Dermis blood vessel endothelial cell (primary cell): Measurements from ENCODE around the gene CXorf38. TPM values are rescaled to one million over a fixed set of nuclear protein-coding genes. Genes with fewer than 3 reads are reported as not detected.
"Not testable (repeated sequence)": the region's sequence is repeated elsewhere in the genome, so short reads cannot be mapped to it uniquely, and the experiment has no call there.

Experiments
- DNase-seq: peaks from one replicate; pipeline ENCODE4 v3.0.0; 2010
- total RNA-seq: library from RNA; depleted of rRNA; stranded (reverse); fragments of >200 nt; gene quantifications from 2 replicates; pipeline ENCODE4 v1.2.3, GENCODE V29; 2014

CXorf38 gene
- total RNA-seq, 1 donor from 2014 or later, result 16.5 TPM

- no peak for DNase-seq
Measured at GRCh38 chrX:40625294-40625693, 22.1 kb downstream of the CXorf38 start.

GRCh38 chrX:40623665-40624064, 23.7 kb downstream of the CXorf38 start:
- DNase-seq, result no peak

- no peak for DNase-seq
Measured at GRCh38 chrX:40623139-40623536, 24.2 kb downstream of the CXorf38 start, which contains the start of gene MPC1L. Gene MPC1L, plus strand, starts transcription at chrX:40623428. Its CDS starts 138 bp downstream, at chrX:40623566.

GRCh38 chrX:40622479-40623138, 24.8 kb downstream of the CXorf38 start:
- no peak for DNase-seq

- DNase-seq, result no peak
Measured at GRCh38 chrX:40617566-40617965, 29.8 kb downstream of the CXorf38 start.

GRCh38 chrX:40615976-40616375, 31.4 kb downstream of the CXorf38 start:
- DNase-seq, result no peak

- no peak for DNase-seq
Measured at GRCh38 chrX:40612511-40612910, 34.9 kb downstream of the CXorf38 start.

- DNase-seq, result no peak
Measured at GRCh38 chrX:40607381-40607780, 40.0 kb downstream of the CXorf38 start.

GRCh38 chrX:40603446-40603845, 43.9 kb downstream of the CXorf38 start:
- no peak for DNase-seq

GRCh38 chrX:40589616-40590321, 57.6 kb downstream of the CXorf38 start:
- DNase-seq, result not testable (repeated sequence)

- DNase-seq, result not testable (repeated sequence)
Measured at GRCh38 chrX:40587623-40588022, 59.7 kb downstream of the CXorf38 start.

- no peak for DNase-seq
Measured at GRCh38 chrX:40582811-40583210, 64.5 kb downstream of the CXorf38 start.

- not testable (repeated sequence) for DNase-seq
Measured at GRCh38 chrX:40582178-40582577, 65.2 kb downstream of the CXorf38 start.

- peak; percentile 20 for DNase-seq
Measured at GRCh38 chrX:40581336-40581920, 65.9 kb downstream of the CXorf38 start.

GRCh38 chrX:40580537-40581335, 66.6 kb downstream of the CXorf38 start, which contains the start of gene ATP6AP2:
Gene ATP6AP2, plus strand, starts transcription at chrX:40580970. Its CDS starts 96 bp downstream, at chrX:40581066.
- DNase-seq, result peak; percentile 94

GRCh38 chrX:40579900-40580536, 67.3 kb downstream of the CXorf38 start:
- DNase-seq, result no peak

- no peak for DNase-seq
Measured at GRCh38 chrX:40579141-40579540, 68.2 kb downstream of the CXorf38 start.

GRCh38 chrX:40578039-40578695, 69.2 kb downstream of the CXorf38 start:
- DNase-seq, result no peak
